ENCODE results near the gene DDX21. TPM values are rescaled to one million over a fixed set of nuclear protein-coding genes. Genes with fewer than 3 reads are reported as not detected.
"Not testable (repeated sequence)": the region's sequence is repeated elsewhere in the genome, so short reads cannot be mapped to it uniquely, and the experiment has no call there.

Gene DDX21
- total RNA-seq, 1 experiment from 2014 or later: 96.9 TPM

- no peak for DNase-seq
- Histone ChIP-seq H3K36me3 (peaks cover 57% of the 10 kb centered on the region), H3K4me3 (no peak overlapping the region), H3K27ac (no peak overlapping the region), H3K27me3 (no peaks in the 10 kb centered on the region), H3K9me3 (replicated peaks) (no peaks in the 10 kb centered on the region), H3K4me1 (no peaks in the 10 kb centered on the region)
These were observed 3.9 kb downstream of the DDX21 start for GRCh38 chr10:68959695-68960527.

GRCh38 chr10:68963151-68963550 is 7.2 kb downstream of the DDX21 start:
- no peak for DNase-seq
- Histone ChIP-seq H3K27me3 (no peaks in the 10 kb centered on the region), H3K36me3 (peaks cover 79% of the 10 kb centered on the region), H3K27ac (no peak overlapping the region), H3K4me1 (no peaks in the 10 kb centered on the region), H3K9me3 (replicated peaks) (no peaks in the 10 kb centered on the region), H3K4me3 (no peak overlapping the region)

- peaks cover 77% of the 10 kb centered on the region for H3K36me3 ChIP-seq
- no peak for DNase-seq
- H3K4me1 ChIP-seq: no peaks in the 10 kb centered on the region
- no peaks in the 10 kb centered on the region for H3K9me3 ChIP-seq (replicated peaks)
- no peaks in the 10 kb centered on the region for H3K27me3 ChIP-seq
- no peak overlapping the region for H3K27ac ChIP-seq
- H3K4me3 ChIP-seq: no peak overlapping the region
These were observed 18.0 kb downstream of the DDX21 start for GRCh38 chr10:68973975-68974374.

GRCh38 chr10:68975936-68976473 is 20.0 kb downstream of the DDX21 start:
- not testable (repeated sequence) for H3K27ac ChIP-seq; H3K4me3 ChIP-seq; H3K4me1 ChIP-seq; DNase-seq; H3K9me3 ChIP-seq (replicated peaks); H3K27me3 ChIP-seq
- peaks cover 70% of the 10 kb centered on the region for H3K36me3 ChIP-seq

GRCh38 chr10:68979738-68980137 is 23.8 kb downstream of the DDX21 start:
- H3K36me3 ChIP-seq: peaks cover 58% of the 10 kb centered on the region
- H3K27ac ChIP-seq, DNase-seq: not testable (repeated sequence)

GRCh38 chr10:68981074-68981473 is 25.1 kb downstream of the DDX21 start:
- Histone ChIP-seq H3K27me3 (no peaks in the 10 kb centered on the region), H3K27ac (no peak overlapping the region), H3K4me3 (no peak overlapping the region), H3K36me3 (peaks cover 58% of the 10 kb centered on the region), H3K4me1 (no peaks in the 10 kb centered on the region), H3K9me3 (replicated peaks) (no peaks in the 10 kb centered on the region)
- DNase-seq: no peak

More at GRCh38 chr10:68979738-68980137, 23.8 kb downstream of the DDX21 start:
- H3K4me3 ChIP-seq; H3K4me1 ChIP-seq; H3K27me3 ChIP-seq; H3K9me3 ChIP-seq (replicated peaks): not testable (repeated sequence)

GRCh38 chr10:68982389-68982788 is 26.4 kb downstream of the DDX21 start:
- H3K36me3 ChIP-seq: peaks cover 49% of the 10 kb centered on the region
- no peaks in the 10 kb centered on the region for H3K9me3 ChIP-seq (replicated peaks)
- H3K4me1 ChIP-seq: no peaks in the 10 kb centered on the region
- no peak overlapping the region for H3K27ac ChIP-seq
- no peaks in the 10 kb centered on the region for H3K27me3 ChIP-seq
- DNase-seq: no peak
- no peak overlapping the region for H3K4me3 ChIP-seq

GRCh38 chr10:68987611-68988010 is 31.6 kb downstream of the DDX21 start:
- no peaks in the 10 kb centered on the region for H3K9me3 ChIP-seq (replicated peaks)
- no peak overlapping the region for H3K27ac ChIP-seq
- no peaks in the 10 kb centered on the region for H3K4me1 ChIP-seq
- no peaks in the 10 kb centered on the region for H3K27me3 ChIP-seq
- DNase-seq: no peak
- peaks cover 18% of the 10 kb centered on the region for H3K36me3 ChIP-seq
- no peak overlapping the region for H3K4me3 ChIP-seq

GRCh38 chr10:68988530-68989316 is 32.8 kb downstream of the DDX21 start, which contains the start of gene KIFBP:
TSS of gene KIFBP (plus strand) at chr10:68988803. CDS start at chr10:68988833, 30 bp downstream.
- Histone ChIP-seq H3K4me1 (no peaks in the 10 kb centered on the region), H3K9me3 (replicated peaks) (no peaks in the 10 kb centered on the region), H3K27ac (peak within 1 kb of the TSS; percentile 45; the same call in 1 of the 2 replicates), H3K4me3 (peak within 1 kb of the TSS; percentile 80), H3K36me3 (peaks cover 8% of the 10 kb centered on the region; the same call in 1 of the 2 replicates), H3K27me3 (no peaks in the 10 kb centered on the region)
- peak; percentile 89 to 94 for DNase-seq

- Histone ChIP-seq H3K36me3 (peaks cover 5% of the 10 kb centered on the region; the same call in 1 of the 2 replicates), H3K27me3 (no peaks in the 10 kb centered on the region), H3K4me3 (peak overlapping the region; percentile 80), H3K9me3 (replicated peaks) (no peaks in the 10 kb centered on the region), H3K4me1 (no peaks in the 10 kb centered on the region), H3K27ac (no peak overlapping the region; the same call in 1 of the 2 replicates)
- peak in 1 of 2 experiments; percentile 35 for DNase-seq
These were observed 33.5 kb downstream of the DDX21 start for GRCh38 chr10:68989317-68989990.

- no peak overlapping the region for H3K4me3 ChIP-seq
- no peaks in the 10 kb centered on the region for H3K4me1 ChIP-seq
- H3K27ac ChIP-seq: no peak overlapping the region
- no peaks in the 10 kb centered on the region for H3K36me3 ChIP-seq
- H3K9me3 ChIP-seq (replicated peaks): no peaks in the 10 kb centered on the region
- no peaks in the 10 kb centered on the region for H3K27me3 ChIP-seq
- DNase-seq: no peak
These were observed 36.9 kb downstream of the DDX21 start for GRCh38 chr10:68992636-68993440.

GRCh38 chr10:68997211-68997610 is 41.2 kb downstream of the DDX21 start:
- Histone ChIP-seq H3K27ac (no peak overlapping the region), H3K4me1 (no peaks in the 10 kb centered on the region), H3K4me3 (no peak overlapping the region), H3K36me3 (no peaks in the 10 kb centered on the region), H3K27me3 (no peaks in the 10 kb centered on the region), H3K9me3 (replicated peaks) (no peaks in the 10 kb centered on the region)
- DNase-seq: no peak

- no peaks in the 10 kb centered on the region for H3K9me3 ChIP-seq (replicated peaks)
- no peak overlapping the region for H3K27ac ChIP-seq
- DNase-seq: peak in 1 of 2 experiments; percentile 36
- no peaks in the 10 kb centered on the region for H3K27me3 ChIP-seq
- no peaks in the 10 kb centered on the region; the same call in 1 of the 2 replicates for H3K36me3 ChIP-seq
- no peaks in the 10 kb centered on the region for H3K4me1 ChIP-seq
- H3K4me3 ChIP-seq: no peak overlapping the region
These were observed 48.9 kb downstream of the DDX21 start for GRCh38 chr10:69004821-69005220.
